ENCODE measurements around the gene DLG1.

DNA sequence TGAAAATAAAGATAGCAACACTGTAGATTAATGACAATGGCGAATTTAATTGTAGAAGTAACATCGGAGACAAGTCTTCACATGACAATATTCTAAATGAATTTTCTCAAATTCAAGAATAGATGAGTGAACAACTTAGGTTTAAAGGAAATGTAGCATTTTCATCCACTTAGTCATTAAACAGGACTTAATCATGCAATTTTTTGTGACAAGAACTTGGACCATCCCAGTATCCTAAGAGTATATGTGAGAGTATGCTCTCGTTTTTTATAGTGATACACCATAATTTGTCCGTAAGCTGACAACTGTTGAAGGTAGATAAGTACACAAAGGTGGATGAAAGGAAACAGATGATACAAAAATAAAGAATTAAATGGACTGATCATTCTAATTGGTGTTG lies 81.5 kb downstream of the DLG1 start:
- TF ChIP-seq, protein P1, sequence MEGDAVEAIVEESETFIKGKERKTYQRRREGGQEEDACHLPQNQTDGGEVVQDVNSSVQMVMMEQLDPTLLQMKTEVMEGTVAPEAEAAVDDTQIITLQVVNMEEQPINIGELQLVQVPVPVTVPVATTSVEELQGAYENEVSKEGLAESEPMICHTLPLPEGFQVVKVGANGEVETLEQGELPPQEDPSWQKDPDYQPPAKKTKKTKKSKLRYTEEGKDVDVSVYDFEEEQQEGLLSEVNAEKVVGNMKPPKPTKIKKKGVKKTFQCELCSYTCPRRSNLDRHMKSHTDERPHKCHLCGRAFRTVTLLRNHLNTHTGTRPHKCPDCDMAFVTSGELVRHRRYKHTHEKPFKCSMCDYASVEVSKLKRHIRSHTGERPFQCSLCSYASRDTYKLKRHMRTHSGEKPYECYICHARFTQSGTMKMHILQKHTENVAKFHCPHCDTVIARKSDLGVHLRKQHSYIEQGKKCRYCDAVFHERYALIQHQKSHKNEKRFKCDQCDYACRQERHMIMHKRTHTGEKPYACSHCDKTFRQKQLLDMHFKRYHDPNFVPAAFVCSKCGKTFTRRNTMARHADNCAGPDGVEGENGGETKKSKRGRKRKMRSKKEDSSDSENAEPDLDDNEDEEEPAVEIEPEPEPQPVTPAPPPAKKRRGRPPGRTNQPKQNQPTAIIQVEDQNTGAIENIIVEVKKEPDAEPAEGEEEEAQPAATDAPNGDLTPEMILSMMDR (IDR thresholded peaks at IDR 0.05), result no peak
- no peak for TF ChIP-seq POLR2A (IDR thresholded peaks at IDR 0.05)
- TF ChIP-seq POLR2AphosphoS5 (IDR thresholded peaks at IDR 0.05), result no peak
- TF ChIP-seq EP300 (IDR thresholded peaks at IDR 0.05), result no peak

Data from stomach (tissue), 4 donors.